GM12892 (cell line): ENCODE measurements around the gene MRLN.
"Not testable (repeated sequence)": the region's sequence is repeated elsewhere in the genome, so short reads cannot be mapped to it uniquely, and the experiment has no call there.

Experiments used
- POLR2A ChIP-seq: IDR thresholded peaks from 2 replicates; pipeline ENCODE4 v1.6.1; 2011; ENCODE audit warnings: low read depth, low read length, control low read depth
- POLR2AphosphoS5 ChIP-seq: IDR thresholded peaks from 2 replicates; pipeline ENCODE4 v1.6.1; 2011; ENCODE audit warnings: low read depth, low read length, control low read depth
- TAF1 ChIP-seq: IDR thresholded peaks from 2 replicates; pipeline ENCODE4 v1.6.1; 2011; ENCODE audit warnings: low read depth, mild to moderate bottlenecking, control low read depth, low read length, borderline replicate concordance

- TF ChIP-seq POLR2AphosphoS5, POLR2A, TAF1: not testable (repeated sequence)
Observed at GRCh38 chr10:59744762-59745161, 8.5 kb downstream of the MRLN start.
